NCI-H345 treated with DMSO at 0.1 percent for 48 hours (cell line): ENCODE data around the gene FETUB.

Experiments used
- DNase-seq: peaks from one replicate; lab custom pipeline; 2025; ENCODE audit not compliant: unreplicated experiment; lab: John Stamatoyannopoulos, UW

FETUB gene

GRCh38 chr3:186639778-186640472, at the start of gene FETUB:
Gene FETUB (plus strand): TSS chr3:186640399. CDS start chr3:186640461, 62 bp downstream.
- DNase-seq, result no peak

- no peak for DNase-seq
These were observed 49.5 kb upstream of the FETUB start for GRCh38 chr3:186590580-186591295.

- no peak for DNase-seq
These were observed 47.5 kb upstream of the FETUB start for GRCh38 chr3:186592682-186593081.

GRCh38 chr3:186593862-186594261, 46.3 kb upstream of the FETUB start:
- DNase-seq, result no peak

DNA sequence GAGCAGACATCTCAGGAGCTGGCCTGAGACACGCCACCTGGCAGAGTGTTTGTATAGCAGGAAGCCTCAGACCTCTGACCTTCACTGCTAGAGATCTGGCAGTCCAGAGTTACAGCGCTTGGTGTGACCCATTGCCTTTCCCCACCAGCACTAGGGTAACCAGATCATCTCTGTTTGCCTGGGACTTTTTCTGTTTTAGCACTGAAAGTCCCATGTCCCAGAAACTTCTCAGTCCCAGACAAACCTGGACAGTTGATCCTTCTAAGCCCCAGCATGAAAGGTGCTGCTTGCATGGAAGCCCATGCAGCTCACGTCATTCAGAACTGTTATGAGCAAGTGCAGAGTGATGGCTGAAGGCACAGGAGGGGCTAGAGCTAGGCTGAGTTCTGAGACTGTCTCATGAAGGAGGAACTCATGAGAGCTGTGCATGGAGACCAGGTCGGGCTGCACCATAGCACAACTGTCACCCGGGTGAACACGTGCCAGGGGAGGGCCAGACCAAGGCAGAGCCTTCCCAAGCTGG, 45.5 kb upstream of the FETUB start:
- no peak for DNase-seq

GRCh38 chr3:186596568-186597287, 43.5 kb upstream of the FETUB start:
- DNase-seq, result no peak

DNA sequence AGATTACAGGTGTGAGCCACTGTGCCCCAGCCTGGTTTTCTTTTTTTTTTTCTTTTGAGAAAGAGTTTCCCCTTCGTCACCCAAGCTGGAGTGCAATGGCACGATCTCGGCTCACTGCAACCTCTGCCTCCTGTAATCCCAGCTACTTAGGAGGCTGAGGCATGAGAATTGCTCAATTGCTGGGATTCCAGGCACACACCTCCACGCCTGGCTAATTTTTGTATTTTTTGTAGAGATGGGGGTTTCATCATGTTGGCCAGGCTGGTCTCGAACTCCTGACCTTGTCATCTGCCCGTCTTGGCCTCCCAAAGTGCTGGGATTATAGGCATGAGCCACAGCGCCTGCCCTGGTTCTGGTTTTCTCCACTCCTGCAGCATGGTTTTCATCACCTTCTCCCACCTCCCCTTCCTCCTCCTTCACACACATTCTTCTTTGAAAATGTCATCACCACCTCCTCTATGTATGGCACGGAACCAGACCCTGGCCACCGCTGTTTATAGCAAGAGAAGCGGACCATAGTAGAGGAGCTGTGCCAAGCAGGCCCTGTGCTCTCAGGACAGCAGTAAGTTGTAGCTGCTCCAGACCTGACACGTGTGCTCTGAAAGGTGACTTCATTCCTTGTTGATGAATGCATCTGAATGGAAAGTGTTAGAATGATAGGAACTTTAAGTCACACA, 42.0 kb upstream of the FETUB start:
- no peak for DNase-seq

- no peak for DNase-seq
These were observed 41.4 kb upstream of the FETUB start for GRCh38 chr3:186598794-186599141.

- no peak for DNase-seq
These were observed 40.9 kb upstream of the FETUB start for GRCh38 chr3:186599142-186599784.

- DNase-seq, result no peak
These were observed 40.4 kb upstream of the FETUB start for GRCh38 chr3:186599785-186600166.

DNA sequence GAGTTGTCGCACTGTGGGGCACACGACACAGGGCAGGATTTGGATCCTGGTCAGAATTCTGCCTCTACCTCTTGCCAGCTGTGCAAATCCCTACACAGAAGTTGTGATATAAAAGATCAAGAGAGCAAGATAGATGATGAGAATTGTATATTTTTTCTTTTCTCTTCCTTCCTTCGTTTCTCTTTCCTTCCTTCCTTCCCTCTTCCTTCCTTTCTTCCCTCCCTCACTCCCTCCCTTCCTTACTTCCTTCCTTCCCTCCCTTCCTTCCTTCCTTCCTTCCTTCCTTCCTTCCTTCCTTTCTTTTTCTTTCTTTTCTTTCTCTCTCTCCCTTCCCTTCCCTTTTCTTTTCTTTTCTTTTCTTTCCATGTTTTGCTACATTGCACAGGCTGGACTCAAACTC, 39.3 kb upstream of the FETUB start:
- no peak for DNase-seq

GRCh38 chr3:186603159-186603558, 37.0 kb upstream of the FETUB start:
- DNase-seq, result no peak

- no peak for DNase-seq
These were observed 35.1 kb upstream of the FETUB start for GRCh38 chr3:186605078-186605477.

- no peak for DNase-seq
These were observed 34.3 kb upstream of the FETUB start for GRCh38 chr3:186605561-186606545.

DNA sequence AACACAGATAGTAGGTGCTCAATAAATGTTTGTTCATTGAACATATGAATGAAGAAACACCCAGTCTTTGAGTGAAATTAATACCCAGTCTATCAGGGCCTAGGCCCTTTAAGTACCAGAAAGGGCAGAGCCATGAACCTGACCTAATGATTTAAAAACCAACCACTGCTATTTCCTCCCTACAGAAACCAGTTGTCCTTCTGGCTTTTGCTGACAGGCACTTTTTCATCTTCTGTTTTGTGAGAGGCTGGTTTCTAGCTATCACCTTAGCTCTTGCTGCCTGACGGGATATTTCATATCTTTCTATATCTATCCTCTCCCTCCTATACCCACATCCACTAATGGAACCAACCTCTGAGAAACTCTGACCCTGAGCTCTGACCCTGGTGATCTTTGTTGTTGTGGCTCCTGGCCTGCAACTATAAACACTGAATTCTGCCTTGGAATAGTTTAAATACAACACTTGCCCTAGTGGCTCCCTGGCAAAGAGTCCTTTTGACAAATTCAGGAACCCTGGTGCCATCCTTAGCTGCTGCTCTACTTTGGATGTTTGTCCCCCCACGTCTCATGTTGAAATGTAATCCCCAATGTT, 31.5 kb upstream of the FETUB start:
- no peak for DNase-seq

DNA sequence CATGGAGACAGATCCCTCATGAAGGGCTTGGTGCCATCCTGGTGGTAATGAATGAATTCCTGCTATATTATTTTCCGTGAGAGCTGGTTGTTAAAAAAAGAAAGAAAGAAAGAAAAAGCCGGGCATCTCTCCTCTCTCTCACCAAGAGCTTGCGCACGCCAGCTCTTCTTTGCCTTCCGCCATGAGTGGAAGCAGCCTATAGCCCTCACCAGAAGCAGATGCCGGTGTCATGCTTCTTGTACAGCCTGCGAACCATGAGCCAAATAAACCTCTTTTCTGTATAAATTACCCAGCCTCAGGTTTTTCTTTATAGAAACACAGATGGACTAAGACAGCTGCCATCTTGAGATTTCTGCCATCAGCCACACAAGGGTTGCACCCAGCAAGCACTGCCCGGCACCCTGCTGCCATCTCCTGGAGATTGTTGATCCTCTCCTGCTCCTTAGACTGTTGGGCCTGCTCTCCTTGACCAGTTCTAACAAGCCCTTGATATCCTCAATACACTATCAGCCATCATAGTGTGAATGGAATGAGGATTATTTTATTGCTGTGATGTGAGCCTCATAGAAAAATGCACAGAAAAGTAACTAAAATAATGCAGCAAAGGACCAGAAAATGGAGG, 30.8 kb upstream of the FETUB start:
- no peak for DNase-seq

- DNase-seq, result no peak
These were observed 28.1 kb upstream of the FETUB start for GRCh38 chr3:186612065-186612464.

DNA sequence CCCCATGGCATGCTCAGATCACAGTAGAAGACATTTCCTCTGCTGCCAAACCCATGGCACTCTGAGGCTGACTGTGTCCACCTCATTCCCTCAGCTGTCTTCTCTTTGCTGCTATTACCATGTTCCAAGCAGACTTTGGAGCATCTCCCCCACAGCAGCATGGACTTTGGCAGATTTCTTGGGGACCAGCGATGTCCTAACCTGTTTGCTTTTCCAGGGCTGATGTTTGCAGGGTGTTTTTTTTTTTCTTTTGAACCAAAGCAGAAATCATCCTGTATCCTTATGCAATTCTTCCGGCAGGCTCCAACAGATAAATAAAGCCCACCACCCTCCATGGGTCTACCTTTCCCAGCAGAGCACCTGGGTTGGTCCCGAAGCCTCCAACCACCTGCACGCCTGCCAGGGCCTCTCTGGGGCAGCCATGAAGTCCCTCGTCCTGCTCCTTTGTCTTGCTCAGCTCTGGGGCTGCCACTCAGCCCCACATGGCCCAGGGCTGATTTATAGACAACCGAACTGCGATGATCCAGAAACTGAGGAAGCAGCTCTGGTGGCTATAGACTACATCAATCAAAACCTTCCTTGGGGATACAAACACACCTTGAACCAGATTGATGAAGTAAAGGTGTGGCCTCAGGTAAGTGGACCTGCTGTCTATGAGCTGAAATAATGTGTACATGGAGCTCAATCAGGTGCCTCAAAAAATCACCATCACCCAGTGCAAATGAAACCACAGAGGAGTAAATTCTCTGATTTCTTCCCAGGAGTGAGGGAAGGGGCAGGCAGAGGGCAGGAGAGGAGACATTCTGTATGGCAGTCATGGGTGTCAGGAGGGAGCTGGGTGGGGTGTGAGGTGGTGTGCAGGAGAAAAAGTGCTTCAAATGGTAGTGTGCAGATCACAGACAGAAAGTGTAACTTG, 27.2 kb upstream of the FETUB start, which contains the start of gene AHSG:
AHSG (plus strand) TSS at position 340 of the 916 bp plus-strand sequence; CDS start at position 422, 82 bp downstream.
- DNase-seq, result no peak
